NOMO-1 treated with DMSO at 0.1 percent for 48 hours (cell line): Measurements from ENCODE around the gene RPS14.
"Not testable (repeated sequence)": the region's sequence is repeated elsewhere in the genome, so short reads cannot be mapped to it uniquely, and the experiment has no call there.

Experiments used
- DNase-seq: peaks from one replicate; lab custom pipeline; 2025; ENCODE audit not compliant: unreplicated experiment; lab: John Stamatoyannopoulos, UW

The RPS14 gene

GRCh38 chr5:150481708-150481965 is 32.1 kb upstream of the RPS14 start:
- DNase-seq, result no peak

GRCh38 chr5:150479416-150479815 is 29.9 kb upstream of the RPS14 start:
- no peak for DNase-seq

GRCh38 chr5:150476568-150476967 is 27.0 kb upstream of the RPS14 start:
- DNase-seq, result not testable (repeated sequence)

GRCh38 chr5:150473673-150474358 is 24.3 kb upstream of the RPS14 start:
- DNase-seq, result no peak

- no peak for DNase-seq
Observed at GRCh38 chr5:150469718-150470469, 20.4 kb upstream of the RPS14 start.

GRCh38 chr5:150468206-150468605 is 18.7 kb upstream of the RPS14 start:
- no peak for DNase-seq

- DNase-seq, result no peak
Observed at GRCh38 chr5:150465927-150466326, 16.4 kb upstream of the RPS14 start.

- DNase-seq, result no peak
Observed at GRCh38 chr5:150464554-150465012, 15.0 kb upstream of the RPS14 start.

- DNase-seq, result peak; percentile 39
Observed at GRCh38 chr5:150461231-150461630, 11.7 kb upstream of the RPS14 start.

- DNase-seq, result no peak
Observed at GRCh38 chr5:150460781-150461180, 11.2 kb upstream of the RPS14 start.

- DNase-seq, result peak; percentile 53
Observed at GRCh38 chr5:150458802-150459557, 9.4 kb upstream of the RPS14 start.

- no peak for DNase-seq
Observed at GRCh38 chr5:150457562-150458240, 8.2 kb upstream of the RPS14 start.

GRCh38 chr5:150457121-150457520 is 7.6 kb upstream of the RPS14 start:
- DNase-seq, result peak; percentile 39

GRCh38 chr5:150454492-150455229 is 5.1 kb upstream of the RPS14 start:
- DNase-seq, result no peak

GRCh38 chr5:150454027-150454426 is 4.5 kb upstream of the RPS14 start:
- peak; percentile 69 for DNase-seq

GRCh38 chr5:150452914-150453313 is 3.4 kb upstream of the RPS14 start:
- no peak for DNase-seq

- DNase-seq, result no peak
Observed at GRCh38 chr5:150451594-150451993, 2.1 kb upstream of the RPS14 start.

- no peak for DNase-seq
Observed at GRCh38 chr5:150448952-150449516, 505 bp downstream of the RPS14 start.

- DNase-seq, result peak; percentile 34
Observed at GRCh38 chr5:150448334-150448733, 1.2 kb downstream of the RPS14 start.

- no peak for DNase-seq
Observed at GRCh38 chr5:150447188-150447587, 2.4 kb downstream of the RPS14 start.
